NCI-H82 (cell line): ENCODE measurements around the gene VARS2.

Experiments
- DNase-seq: peaks from one replicate; lab custom pipeline; 2025; lab: John Stamatoyannopoulos, UW

The VARS2 gene

DNA sequence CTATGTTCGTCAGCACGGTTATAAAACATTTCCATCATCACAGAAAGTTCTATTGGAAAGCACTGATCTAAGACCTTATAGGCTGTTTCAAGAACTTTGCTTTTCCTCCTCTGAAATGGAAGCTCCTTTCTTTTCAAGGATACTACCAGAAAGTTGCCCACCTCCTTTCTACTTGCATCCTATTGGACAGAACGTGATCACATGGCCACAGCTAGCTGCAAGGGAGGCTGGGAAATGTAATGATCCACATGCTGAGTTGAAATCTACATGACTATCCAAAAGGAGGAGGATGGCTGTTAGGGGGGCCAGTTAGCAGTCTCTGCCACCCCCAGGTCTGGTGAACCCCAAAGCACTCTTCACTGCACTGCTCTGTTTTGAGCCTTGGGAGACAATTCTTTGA is 14.6 kb downstream of the VARS2 start:
- DNase-seq, result no peak

GRCh38 chr6:30930506-30930905 is 16.5 kb downstream of the VARS2 start:
- no peak for DNase-seq

DNA sequence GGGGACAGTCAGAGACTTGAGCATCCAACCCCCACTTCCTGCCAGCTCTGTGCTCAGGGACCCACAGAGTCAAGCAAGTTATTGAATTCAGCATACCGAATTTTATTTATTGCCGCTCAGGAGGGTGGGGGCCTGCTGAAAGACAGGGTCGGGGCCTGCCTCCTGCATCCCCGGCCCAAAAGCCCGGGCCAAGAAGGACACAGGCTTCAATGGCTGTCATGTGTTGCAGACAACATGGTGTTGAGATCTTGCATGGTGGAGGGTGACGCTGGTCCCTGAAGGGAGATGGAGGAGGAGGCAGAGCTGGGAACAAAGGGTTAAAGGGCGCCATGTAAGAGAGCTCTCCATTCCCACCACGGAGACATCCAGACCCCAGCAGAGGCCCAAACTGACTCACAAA is 17.2 kb downstream of the VARS2 start:
- DNase-seq, result no peak

GRCh38 chr6:30931969-30932645 is 18.1 kb downstream of the VARS2 start, which contains the start of gene SFTA2:
SFTA2 (minus strand) TSS chr6:30932170; CDS start chr6:30932096, 74 bp downstream.
- DNase-seq, result no peak

DNA sequence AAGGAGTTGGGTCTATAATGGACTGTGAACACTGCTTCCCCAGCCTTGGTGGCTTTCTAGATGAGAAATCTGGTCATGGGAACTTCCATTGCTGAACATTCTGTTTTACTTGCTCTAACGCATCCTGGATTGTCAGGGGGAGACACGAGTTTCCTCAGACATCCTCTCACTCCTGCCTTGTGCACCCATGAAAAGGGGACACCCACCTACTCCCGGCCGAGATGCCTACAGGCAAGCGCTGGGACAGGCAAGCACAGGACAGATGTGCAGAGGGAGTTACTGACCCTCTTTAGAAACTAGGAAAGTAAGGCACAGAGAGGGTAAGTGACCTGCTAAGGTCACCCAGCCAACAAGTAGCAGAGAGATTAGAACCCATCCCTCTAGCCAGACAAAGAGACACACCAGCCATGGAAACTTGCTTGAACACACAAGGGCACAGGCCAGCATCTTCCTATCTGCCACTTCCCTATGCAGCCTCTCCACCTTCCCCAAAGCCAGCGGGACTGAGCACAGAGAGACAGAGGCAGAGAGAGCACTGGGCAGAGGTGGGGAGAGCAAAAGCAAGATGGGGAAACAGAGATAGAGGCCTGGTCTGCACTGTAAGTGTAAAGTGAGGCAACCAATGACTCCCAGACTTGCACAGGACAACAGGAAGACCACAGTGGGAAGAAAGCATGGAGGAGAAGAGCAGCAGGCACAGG is 18.8 kb downstream of the VARS2 start:
- DNase-seq, result no peak

DNA sequence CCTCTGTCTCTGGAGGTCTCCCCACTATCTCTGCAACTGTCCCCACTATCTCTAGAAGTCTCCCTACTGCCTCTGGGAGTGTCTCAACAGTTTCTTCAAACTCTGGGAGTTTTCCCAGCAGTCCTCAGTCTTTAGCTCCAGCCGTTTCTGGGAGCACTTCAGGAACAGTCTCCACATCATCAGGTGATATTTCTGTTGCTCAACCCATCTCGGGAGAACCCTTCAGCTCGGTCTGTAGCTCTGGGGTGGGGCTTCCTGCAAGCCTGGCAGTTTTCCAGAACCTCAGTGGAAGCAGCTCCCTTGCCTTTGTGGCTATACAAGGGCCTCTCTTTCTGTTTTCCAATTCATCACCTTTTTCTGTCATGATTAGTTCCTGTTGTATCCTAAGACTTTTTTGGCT is 21.0 kb downstream of the VARS2 start:
- DNase-seq, result no peak

GRCh38 chr6:30937265-30937664 is 23.2 kb downstream of the VARS2 start:
- DNase-seq, result no peak

- DNase-seq, result no peak
These were observed 24.7 kb downstream of the VARS2 start for GRCh38 chr6:30938730-30939129.

DNA sequence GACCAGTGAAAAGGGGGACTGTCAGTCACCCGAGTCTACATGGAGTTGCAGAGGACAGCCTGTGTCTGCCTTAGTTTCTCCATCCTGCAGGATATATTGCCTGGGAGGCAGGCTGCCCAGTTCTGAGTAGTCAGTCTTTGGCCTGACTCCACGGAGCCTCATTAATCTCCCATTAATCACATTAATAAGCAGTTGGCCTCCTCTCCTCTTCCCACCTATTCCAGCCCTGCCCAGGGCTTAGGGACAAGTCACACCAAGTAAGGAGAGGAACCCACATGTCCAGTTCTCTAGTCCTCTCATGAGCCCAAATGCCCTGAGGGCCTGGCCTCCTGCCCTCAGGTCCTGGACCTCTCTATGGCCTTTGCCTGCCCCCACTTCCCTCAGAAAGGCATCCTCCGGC is 25.4 kb downstream of the VARS2 start:
- DNase-seq, result peak; percentile 60

DNA sequence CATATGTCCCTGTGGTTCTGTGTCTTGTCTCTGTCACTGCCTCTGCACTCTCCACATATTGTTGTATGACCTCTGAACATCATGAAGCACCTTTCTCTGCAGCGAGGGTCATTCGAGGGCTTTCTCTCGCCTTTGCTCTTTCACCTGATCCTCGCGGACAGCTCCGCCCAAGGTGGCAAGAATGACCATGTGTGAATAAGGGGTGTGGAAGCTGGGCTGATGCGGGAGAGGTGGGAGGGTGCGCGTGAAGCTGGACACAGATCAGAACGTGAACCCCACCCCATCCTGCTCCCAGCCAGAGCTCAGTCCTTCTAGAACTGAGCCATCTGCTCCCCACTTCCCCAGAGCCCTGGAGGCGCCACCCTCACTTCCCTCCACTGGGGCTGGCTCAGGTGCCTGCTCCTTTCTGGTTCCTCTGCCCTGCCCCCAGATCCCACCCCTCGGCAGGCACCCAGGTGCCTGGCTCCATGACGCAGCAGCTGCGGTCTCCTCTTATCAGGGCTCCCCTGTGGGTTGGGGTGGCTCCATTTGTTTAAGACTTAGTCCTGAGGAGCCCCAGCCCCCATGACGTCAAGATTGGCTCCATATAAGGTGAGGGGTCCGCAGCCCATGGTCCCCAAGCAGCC is 26.4 kb downstream of the VARS2 start, which contains the start of gene MUCL3:
Gene MUCL3, plus strand, starts transcription at position 613 of the 626 bp plus-strand sequence. CDS start 27 bp downstream, outside the sequence.
- no peak for DNase-seq

- DNase-seq, result peak; percentile 71
These were observed 28.5 kb downstream of the VARS2 start for GRCh38 chr6:30942338-30943060.

DNA sequence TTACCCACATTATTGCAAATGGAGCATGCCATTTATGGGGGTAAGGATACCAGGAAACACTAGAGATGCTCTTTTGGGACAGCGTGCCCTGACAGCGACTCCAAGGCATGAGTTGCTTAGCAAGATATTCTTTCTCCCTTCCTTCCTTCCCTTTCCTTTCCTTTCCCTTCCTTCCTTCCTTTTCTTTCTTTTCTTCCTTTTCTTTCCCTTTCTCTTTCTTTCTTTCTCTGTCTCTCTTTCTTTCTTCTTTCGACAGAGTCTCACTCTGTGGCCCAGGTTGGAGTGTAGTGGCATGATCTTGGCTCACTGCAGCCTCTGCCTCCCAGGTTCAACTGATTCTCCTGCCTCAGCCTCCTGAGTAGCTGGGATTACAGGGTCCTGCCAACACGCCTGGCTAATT is 30.0 kb downstream of the VARS2 start:
- no peak for DNase-seq

DNA sequence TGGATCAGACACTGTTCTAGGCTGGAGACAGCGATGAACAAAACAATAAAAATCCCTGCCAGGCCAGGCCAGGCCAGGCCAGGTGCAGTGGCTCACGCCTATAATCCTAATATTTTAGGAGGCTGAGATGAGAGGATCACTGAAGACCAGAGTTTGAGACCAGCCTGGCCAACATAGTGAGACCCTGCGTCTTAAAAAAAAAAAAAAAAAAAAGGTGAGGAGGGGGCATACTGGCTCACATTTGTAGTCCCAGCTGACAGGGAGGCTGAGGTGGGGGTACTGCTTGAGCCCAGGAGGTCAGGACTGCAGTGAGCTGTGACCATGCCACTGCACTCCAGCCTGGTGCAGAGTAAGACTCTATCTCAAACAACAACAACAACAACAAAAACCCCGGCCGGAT is 31.2 kb downstream of the VARS2 start:
- DNase-seq, result no peak

DNA sequence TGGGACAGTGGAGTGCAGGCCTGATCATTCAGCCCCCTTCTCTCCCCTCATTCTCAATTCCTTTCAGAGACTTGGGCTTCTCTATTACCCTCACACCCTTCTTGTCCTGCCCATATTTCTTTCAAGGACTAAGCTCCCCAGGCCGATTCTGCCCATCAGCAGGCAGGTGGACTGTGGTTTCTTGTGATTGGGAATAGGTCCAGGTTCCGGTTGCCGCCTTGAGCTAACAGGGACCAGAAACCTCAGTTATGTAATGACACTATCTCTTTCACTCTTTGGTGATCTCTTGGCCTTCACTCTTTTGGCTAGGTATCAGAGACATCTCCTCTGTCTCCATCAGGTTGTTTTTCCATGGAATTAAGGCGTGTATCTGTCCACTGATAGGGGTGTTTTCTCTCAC is 33.2 kb downstream of the VARS2 start:
- DNase-seq, result no peak

- DNase-seq, result no peak
These were observed 34.8 kb downstream of the VARS2 start for GRCh38 chr6:30948811-30949210.

DNA sequence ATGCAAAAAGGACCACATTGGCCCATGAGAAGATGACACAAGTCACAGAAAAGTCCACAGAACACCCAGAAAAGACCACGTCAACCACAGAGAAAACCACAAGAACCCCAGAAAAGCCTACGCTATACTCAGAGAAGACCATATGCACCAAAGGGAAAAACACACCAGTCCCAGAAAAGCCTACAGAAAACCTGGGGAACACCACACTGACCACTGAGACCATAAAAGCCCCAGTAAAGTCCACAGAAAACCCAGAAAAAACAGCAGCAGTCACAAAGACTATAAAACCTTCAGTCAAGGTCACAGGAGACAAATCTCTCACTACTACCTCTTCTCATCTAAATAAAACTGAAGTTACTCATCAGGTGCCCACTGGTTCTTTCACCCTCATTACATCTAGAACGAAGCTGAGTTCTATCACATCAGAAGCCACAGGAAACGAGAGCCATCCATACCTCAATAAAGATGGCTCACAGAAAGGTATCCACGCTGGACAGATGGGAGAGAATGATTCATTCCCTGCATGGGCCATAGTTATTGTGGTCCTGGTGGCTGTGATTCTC is 38.0 kb downstream of the VARS2 start:
- DNase-seq, result no peak

DNA sequence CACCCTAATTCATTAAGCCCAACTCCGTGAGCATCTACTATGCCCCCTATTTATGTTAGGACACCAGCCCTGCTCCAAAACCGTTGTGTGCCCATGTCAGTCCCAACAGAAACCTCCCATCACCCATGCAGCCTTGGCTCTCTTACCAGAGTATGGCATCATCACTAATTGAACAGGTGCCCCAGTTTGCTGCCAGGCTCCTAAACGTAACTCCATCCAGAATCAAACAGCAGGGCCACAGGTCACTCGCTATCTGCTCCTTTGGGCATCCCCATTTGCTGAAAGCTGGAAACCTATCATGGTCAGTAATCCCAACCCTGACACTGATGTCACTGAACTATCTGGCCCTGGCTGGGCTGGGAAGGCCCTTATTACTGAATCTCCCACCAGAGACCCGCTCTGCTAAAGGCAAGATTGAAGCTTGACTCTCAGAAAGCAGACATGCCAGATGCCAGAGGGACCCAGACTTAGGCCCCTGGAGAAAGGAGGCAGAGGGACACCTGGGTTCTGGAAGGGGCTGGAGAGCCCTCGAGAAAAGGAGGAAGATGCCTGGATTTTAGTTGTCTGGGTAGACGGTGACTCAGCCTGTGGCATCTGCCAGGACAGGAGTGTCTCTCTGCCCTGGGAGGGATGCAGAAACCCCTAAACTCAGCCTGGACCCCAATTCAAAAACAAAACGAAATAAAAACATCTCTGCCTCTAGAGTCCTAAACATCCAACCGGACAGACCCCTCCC is 40.8 kb downstream of the VARS2 start:
- no peak for DNase-seq

GRCh38 chr6:30955367-30956042 is 41.5 kb downstream of the VARS2 start:
- DNase-seq, result peak; percentile 69

- no peak for DNase-seq
These were observed 43.7 kb downstream of the VARS2 start for GRCh38 chr6:30957716-30958115.

DNA sequence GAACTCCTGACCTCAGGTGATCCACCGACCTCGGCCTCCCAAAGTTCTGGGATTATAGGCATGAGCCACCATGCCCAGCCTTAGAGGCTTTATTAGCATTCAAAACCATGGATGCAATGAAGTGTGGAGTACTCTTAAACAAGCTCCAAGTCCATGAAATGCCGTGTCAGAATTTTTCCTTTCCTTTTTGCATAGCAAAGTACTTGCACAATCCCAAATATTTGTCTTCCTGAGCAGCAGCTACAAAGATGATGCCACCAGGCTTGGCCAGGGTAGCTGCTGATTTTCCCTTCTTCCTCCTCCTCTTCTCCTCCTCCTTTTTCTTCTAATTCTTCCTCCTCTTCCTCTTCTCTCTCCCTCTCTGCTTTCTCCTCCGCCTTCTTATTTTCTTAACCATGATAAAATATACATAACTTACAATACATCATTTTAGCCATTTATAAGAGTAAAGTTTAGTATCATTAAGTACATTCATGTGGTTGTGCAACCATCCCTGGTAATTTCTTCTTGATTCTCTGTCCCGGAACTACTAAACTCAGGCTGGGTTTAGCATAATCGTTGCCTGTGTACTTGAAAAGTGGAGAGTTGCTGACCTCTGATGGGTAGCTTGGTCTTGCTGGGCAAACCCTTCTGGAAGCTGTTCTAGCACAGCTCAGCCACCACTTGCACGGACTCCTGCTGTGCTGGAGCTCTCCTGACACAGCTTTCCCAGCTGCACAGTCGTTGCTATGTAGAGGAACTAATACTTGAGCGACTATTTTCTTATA is 47.1 kb downstream of the VARS2 start:
- DNase-seq, result no peak
